GM10248 (cell line): ENCODE data around the gene RASGRP4.

Experiments
- CTCF ChIA-PET: fragments of 300-600 bp; sonication (Branson Sonifier 250); formaldehyde crosslinking; extraction: SDS; loops from one replicate; lab custom pipeline; 2021; ENCODE audit warnings: antibody characterized with exemption; lab: Yijun Ruan, JAX
- POLR2A ChIA-PET: fragments of 350-650 bp; sonication (Branson Sonifier 250); formaldehyde crosslinking; extraction: SDS; loops from one replicate; lab custom pipeline; 2020; ENCODE audit warnings: antibody characterized with exemption; lab: Yijun Ruan, JAX
- DNase-seq: peaks from one replicate; pipeline ENCODE4 v3.0.0; 2012; ENCODE audit errors: extremely low spot score
- CTCF ChIP-seq: IDR thresholded peaks from 2 replicates; pipeline ENCODE4 v1.5.1; 2012; ENCODE audit warnings: mild to moderate bottlenecking, low read depth; ENCODE audit errors: extremely low read depth, missing control alignments, control extremely low read depth

Gene RASGRP4

DNA sequence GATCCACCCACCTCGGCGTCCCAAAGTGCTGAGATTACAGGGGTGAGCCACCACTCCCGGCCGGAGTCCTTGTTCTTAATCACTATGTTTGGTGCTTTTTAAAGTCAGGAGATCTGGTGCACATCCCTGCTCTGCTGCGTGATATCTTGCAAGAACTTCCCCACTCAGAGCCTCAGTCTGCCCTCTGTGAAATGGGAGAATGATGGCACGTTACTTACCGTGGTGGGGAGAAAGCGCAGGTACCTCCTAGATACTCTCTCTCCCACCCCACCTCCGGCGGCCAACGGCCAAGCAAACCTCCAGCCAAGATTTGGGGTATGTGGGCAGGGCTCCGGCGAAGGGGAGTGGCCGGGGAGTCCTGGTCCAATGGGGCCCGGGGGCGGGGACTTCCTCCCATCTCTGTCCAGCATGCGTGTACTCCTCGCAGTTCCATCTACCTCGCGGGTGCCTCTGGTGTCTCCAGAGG, 7.3 kb upstream of the RASGRP4 start, which contains the start of gene RYR1:
TSS of gene RYR1 (plus strand) at position 424 of the 466 bp plus-strand sequence. CDS start 139 bp downstream, outside the sequence.
- peak; percentile 88 for DNase-seq
- CTCF ChIA-PET: no interaction called here
- POLR2A ChIA-PET: no interaction called here
- no peak for TF ChIP-seq CTCF

DNA sequence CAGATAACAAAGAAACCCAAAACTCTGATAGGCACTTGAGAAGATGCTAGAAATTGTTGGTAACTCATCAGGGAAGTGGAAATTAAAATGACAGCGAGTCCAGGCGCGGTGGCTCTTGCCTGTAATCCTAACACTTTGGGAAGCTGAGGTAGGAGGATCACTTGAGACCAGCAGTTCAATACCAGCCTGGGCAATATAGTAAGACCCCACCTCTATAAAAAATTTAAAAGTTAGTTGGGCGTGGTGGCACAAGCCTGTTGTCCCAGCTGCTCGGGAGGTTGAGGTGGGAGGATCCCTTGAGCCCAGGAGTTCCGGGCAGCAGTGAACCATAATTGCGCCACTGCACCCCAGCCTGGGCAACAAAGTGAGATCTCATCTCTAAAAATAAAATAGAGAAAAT, 4.9 kb upstream of the RASGRP4 start:
- ChIA-PET POLR2A (no interaction called here), CTCF (interaction anchor here (1.4 kb wide), 1 partner anchor 203 kb away, joined by 4 read pairs; no protein-coding TSS in a partner anchor)
- no peak for DNase-seq

DNA sequence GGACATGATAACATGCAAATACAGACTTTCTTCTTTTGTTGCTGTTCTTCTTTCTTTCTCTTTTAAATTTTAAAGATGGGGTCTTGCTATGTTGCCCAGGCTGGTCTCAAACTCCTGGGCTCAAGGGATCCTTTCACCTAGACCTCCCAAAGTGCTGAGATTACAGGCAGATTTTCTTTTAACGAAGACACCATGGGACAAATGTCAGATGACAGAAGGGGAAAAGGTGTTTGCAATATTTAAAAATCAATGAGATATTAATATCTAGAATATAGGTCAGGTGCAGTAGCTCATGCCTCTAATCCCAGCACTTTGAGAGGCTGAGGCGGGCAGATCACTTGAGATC, 3.8 kb upstream of the RASGRP4 start:
- ChIA-PET POLR2A (no interaction called here), CTCF (interaction anchor here (1.4 kb wide), 1 partner anchor 204 kb away, joined by 4 read pairs; no protein-coding TSS in a partner anchor)
- no peak for DNase-seq
- TF ChIP-seq CTCF: no peak

More for the DNA sequence above, 4.9 kb upstream of the RASGRP4 start:
- no peak for TF ChIP-seq CTCF

- DNase-seq: no peak
- ChIA-PET POLR2A (no interaction called here), CTCF (interaction anchor here (5.8 kb wide), 1 partner anchor 26 kb away, joined by 29 read pairs; the partner anchor contains the start of gene FAM98C)
- no peak for TF ChIP-seq CTCF
Measured at GRCh38 chr19:38429055-38429810, 3.2 kb upstream of the RASGRP4 start.

DNA sequence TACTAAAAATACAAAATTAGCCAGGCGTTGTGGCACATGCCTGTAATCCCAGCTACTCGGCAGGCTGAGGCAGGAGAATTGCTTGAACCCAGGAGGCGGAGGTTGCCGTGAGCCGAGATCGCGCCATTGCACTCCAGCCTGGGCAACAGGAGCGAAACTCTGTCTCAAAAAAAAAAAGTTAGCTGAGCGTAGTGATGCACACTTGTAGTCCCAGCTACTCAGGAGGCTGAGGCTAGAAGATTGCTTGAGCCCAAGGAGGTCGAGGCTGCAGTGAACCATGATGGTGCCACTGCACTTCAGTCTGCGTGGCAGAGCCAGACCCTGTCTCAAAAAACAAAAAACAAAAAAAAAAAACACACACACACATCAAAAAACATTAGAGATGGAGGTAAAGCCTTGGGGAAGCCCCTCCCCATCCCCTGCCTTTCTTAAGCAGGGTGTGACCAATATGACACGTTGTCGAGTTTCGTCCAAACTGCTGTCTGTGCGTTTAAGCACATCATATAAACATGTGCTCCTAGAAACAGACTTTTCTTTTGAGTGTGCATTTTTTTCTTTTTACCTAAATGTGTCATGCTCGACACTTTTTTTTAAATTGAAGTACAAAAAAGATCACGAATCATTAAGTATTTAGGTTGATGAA, 1.1 kb upstream of the RASGRP4 start:
- peak; percentile 66 for DNase-seq
- POLR2A ChIA-PET: interaction anchor here (0.7 kb wide), 1 partner anchor 24 kb away, joined by 3 read pairs; the partner anchor contains the start of gene FAM98C
- CTCF ChIA-PET: interaction anchor here (5.8 kb wide), 1 partner anchor 24 kb away, joined by 29 read pairs; the partner anchor contains the start of gene FAM98C

GRCh38 chr19:38425222-38425809, 703 bp downstream of the RASGRP4 start:
- CTCF ChIA-PET: interaction anchor here (1.2 to 5.8 kb wide), 2 partner anchors 12 to 22 kb away, joined by 3 to 29 read pairs; partner anchors contain the start of gene FAM98C
- POLR2A ChIA-PET: no interaction called here
- no peak for DNase-seq
- no peak for TF ChIP-seq CTCF
